Gastroesophageal sphincter (tissue), 3 donors: Measurements from ENCODE around the gene CPA4.

Source experiments
- POLR2A ChIP-seq, 2 donors: fragments of 450-650 bp; IDR thresholded peaks; one replicate each; pipeline ENCODE4 v1.6.1; 2017; ENCODE audit warnings: antibody characterized with exemption in 2 of 2, mild to moderate bottlenecking in 2 of 2, moderate library complexity in 1 of 2
- POLR2AphosphoS5 ChIP-seq: sonication (generic); formaldehyde crosslinking; IDR thresholded peaks from one replicate; pipeline ENCODE4 v1.6.1; 2017; ENCODE audit warnings: antibody characterized with exemption
- TF ChIP-seq, protein P1 (sequence below), 4 experiments: fragments of 200-600 bp in 2 of 4; fragments of 450-650 bp in 2 of 4; sonication (generic) in 1 of 4; IDR thresholded peaks; one replicate each; pipeline ENCODE4 v1.5.1; 2017 to 2019; ENCODE audit warnings: antibody characterized with exemption in 4 of 4, mild to moderate bottlenecking in 2 of 4, moderate library complexity in 2 of 4

- TF ChIP-seq, protein P1, sequence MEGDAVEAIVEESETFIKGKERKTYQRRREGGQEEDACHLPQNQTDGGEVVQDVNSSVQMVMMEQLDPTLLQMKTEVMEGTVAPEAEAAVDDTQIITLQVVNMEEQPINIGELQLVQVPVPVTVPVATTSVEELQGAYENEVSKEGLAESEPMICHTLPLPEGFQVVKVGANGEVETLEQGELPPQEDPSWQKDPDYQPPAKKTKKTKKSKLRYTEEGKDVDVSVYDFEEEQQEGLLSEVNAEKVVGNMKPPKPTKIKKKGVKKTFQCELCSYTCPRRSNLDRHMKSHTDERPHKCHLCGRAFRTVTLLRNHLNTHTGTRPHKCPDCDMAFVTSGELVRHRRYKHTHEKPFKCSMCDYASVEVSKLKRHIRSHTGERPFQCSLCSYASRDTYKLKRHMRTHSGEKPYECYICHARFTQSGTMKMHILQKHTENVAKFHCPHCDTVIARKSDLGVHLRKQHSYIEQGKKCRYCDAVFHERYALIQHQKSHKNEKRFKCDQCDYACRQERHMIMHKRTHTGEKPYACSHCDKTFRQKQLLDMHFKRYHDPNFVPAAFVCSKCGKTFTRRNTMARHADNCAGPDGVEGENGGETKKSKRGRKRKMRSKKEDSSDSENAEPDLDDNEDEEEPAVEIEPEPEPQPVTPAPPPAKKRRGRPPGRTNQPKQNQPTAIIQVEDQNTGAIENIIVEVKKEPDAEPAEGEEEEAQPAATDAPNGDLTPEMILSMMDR (IDR thresholded peaks at IDR 0.05): peak in 2 of 4 experiments; percentile 10 to 35
- TF ChIP-seq POLR2AphosphoS5: no peak
- no peak for TF ChIP-seq POLR2A (IDR thresholded peaks at IDR 0.05)
Measured at GRCh38 chr7:130273933-130274255, 19.1 kb upstream of the CPA4 start.
